ENCODE measurements around the gene SSH2. TPM values are rescaled to one million over a fixed set of nuclear protein-coding genes. Genes with fewer than 3 reads are reported as not detected.

SSH2 gene
- total and polyA plus RNA-seq, 2 donors from 2014 or later, result 19.7 to 62.5 TPM

DNA sequence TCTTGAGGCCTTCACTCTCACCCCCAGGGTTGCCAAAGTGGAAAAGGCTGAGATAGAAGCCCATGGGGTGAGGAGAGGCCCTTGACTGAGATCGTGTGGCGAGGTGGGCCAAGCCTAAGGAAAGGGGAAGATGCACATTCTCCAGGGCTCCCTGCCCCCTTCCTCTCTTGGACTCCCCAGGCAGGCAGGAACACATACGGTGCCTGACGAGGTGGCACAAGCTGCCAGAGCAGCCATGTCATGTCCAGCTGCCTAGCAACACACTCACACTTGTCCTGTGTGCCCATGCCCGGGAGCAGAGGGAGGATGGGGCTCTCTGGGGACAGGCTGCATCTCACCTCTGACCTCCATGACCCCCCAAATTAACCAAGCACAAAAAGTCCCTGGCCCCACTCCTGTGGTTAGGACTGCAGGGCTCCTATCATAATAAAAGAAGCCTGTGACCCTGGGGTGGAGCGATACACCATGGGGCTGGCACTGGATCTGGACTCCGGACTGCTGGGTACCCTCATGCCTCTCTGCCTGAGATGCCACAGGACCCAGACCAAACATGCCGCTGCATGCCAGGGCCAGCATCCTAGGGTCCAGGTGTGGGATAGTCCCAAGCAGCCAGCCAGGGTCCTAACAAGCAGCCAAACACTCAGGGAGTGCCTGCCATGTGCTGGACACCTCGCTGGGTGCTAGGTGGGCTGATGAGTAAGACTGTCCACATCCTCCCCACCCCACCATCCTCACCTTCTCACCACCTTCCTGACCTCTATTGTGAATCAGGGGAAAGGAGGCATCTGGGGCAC, 343.2 kb downstream of the SSH2 start:
- intact Hi-C loops (cut with DNase I), result no loop called here
- peaks cover 0 to 48% (median 26%) of the 10 kb centered on the region in 3 donors for H3K4me1 ChIP-seq (ENCODE audit: control insufficient read depth in 2 of 3, insufficient read depth in 2 of 3, low read depth in 1 of 3, low read length in 3 of 3)
- peak in 1 of 5 donors; percentile 41 for DNase-seq
- TF ChIP-seq, protein P1, sequence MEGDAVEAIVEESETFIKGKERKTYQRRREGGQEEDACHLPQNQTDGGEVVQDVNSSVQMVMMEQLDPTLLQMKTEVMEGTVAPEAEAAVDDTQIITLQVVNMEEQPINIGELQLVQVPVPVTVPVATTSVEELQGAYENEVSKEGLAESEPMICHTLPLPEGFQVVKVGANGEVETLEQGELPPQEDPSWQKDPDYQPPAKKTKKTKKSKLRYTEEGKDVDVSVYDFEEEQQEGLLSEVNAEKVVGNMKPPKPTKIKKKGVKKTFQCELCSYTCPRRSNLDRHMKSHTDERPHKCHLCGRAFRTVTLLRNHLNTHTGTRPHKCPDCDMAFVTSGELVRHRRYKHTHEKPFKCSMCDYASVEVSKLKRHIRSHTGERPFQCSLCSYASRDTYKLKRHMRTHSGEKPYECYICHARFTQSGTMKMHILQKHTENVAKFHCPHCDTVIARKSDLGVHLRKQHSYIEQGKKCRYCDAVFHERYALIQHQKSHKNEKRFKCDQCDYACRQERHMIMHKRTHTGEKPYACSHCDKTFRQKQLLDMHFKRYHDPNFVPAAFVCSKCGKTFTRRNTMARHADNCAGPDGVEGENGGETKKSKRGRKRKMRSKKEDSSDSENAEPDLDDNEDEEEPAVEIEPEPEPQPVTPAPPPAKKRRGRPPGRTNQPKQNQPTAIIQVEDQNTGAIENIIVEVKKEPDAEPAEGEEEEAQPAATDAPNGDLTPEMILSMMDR (IDR thresholded peaks at IDR 0.05; ENCODE audit: borderline replicate concordance, extremely low read depth, insufficient read depth), result no peak
- H3K4me3 ChIP-seq (ENCODE audit: low read length in 3 of 3), result no peak overlapping the region
- no peak overlapping the region for H3K27ac ChIP-seq (ENCODE audit: low read depth in 2 of 2, low read length in 2 of 2)
- FAIRE-seq, result no peak
- peaks cover 0 to 6% (median 0%) of the 10 kb centered on the region in 3 donors for H3K36me3 ChIP-seq (ENCODE audit: control insufficient read depth in 2 of 3, insufficient read depth in 3 of 3, low read length in 3 of 3)
- no peaks in the 10 kb centered on the region for H3K9me3 ChIP-seq (ENCODE audit: control insufficient read depth in 2 of 3, insufficient read depth in 1 of 3, low read length in 3 of 3)
- H3K9ac ChIP-seq (ENCODE audit: low read length in 3 of 3), result no peak overlapping the region
- H3K27me3 ChIP-seq (ENCODE audit: control insufficient read depth, insufficient read depth, low read length), result no peaks in the 10 kb centered on the region

DNA sequence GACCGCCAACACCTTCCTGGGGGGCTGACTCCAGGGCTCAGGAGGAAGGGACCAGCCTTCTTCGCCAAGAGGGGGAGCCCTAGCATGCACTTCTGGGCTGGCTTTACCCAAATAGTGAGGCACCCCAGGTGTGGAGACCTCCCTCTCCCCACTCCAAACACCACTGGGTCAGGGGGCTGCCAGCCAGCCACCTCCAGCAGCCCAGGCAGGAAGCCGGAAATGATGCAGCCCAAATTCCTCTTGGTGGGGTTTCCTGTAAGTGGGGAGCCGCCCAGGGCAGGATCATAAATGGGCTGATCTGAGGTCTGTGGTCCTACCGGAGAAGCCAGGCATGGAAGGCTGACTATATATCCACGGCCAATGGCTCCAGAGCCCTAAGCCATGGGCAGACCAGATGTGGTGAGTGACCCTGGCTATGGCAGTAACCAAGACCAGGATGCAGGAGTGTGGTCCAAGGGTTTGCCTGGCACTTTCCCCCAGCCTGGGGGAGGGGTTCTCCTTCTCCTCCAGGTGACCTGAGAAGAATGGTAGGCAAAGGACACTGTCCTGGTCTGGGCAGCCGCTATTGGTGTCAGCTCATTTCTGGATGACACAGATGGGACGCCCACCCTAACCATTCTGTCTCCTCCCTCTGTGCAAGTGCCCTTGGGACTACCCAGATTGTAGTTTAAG, 344.8 kb downstream of the SSH2 start:
- peaks cover 0 to 6% (median 0%) of the 10 kb centered on the region in 3 donors for H3K36me3 ChIP-seq (ENCODE audit: control insufficient read depth in 2 of 3, insufficient read depth in 3 of 3, low read length in 3 of 3)
- peak overlapping the region; percentile 74 to 81 for H3K27ac ChIP-seq (ENCODE audit: low read depth in 2 of 2, low read length in 2 of 2)
- peak overlapping the region in 2 of 3 donors; percentile 47 to 60 for H3K4me3 ChIP-seq (ENCODE audit: low read length in 3 of 3)
- H3K27me3 ChIP-seq (ENCODE audit: control insufficient read depth, insufficient read depth, low read length), result no peaks in the 10 kb centered on the region
- intact Hi-C loops (cut with DNase I), result no loop called here
- H3K9me3 ChIP-seq (ENCODE audit: control insufficient read depth in 2 of 3, insufficient read depth in 1 of 3, low read length in 3 of 3), result no peaks in the 10 kb centered on the region
- FAIRE-seq, result no peak
- TF ChIP-seq, protein P1 (IDR thresholded peaks at IDR 0.05; ENCODE audit: borderline replicate concordance, extremely low read depth, insufficient read depth), result no peak
- H3K9ac ChIP-seq (ENCODE audit: low read length in 3 of 3), result peak overlapping the region in 1 of 3 donors; percentile 51
- DNase-seq, result peak in 1 of 5 donors; percentile 42
- peaks cover 0 to 38% (median 20%) of the 10 kb centered on the region in 3 donors for H3K4me1 ChIP-seq (ENCODE audit: control insufficient read depth in 2 of 3, insufficient read depth in 2 of 3, low read depth in 1 of 3, low read length in 3 of 3)

DNA sequence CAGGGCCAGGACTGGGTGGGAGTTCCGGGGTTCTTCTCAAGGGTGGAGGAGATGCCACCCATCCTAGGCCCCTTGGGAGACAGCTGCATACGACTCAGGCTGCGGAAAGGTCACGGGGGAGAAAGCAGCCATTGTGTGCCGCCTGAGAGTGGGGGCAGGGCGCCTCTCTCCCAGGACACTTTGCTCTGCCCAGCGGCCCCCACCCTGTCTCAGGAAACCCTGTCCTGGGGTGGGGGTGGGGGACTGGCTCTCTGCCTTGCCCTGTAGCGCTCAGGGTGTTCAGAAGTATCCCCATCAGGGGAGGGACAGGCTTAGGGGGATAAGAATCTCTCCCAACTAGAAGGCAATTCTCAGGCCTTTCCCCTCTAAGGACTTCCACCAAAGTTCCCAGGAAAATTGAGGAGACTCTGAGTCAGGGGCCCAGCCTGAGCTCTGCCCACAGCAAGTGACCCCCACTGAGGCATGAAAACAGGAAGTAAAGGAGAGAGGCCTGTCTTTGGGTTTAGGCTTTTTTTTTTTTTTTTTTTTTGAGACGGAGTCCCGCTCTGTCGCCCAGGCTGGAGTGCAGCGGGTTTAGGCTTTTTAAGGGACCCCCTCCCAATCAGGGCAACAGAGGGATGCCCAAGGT, 345.5 kb downstream of the SSH2 start:
- Histone ChIP-seq H3K4me1 (ENCODE audit: control insufficient read depth in 2 of 3, insufficient read depth in 2 of 3, low read depth in 1 of 3, low read length in 3 of 3) (peaks cover 0 to 33% (median 16%) of the 10 kb centered on the region in 3 donors), H3K9ac (ENCODE audit: low read length in 3 of 3) (no peak overlapping the region), H3K4me3 (ENCODE audit: low read length in 3 of 3) (peak overlapping the region in 1 of 3 donors; percentile 60), H3K9me3 (ENCODE audit: control insufficient read depth in 2 of 3, insufficient read depth in 1 of 3, low read length in 3 of 3) (no peaks in the 10 kb centered on the region), H3K27ac (ENCODE audit: low read depth in 2 of 2, low read length in 2 of 2) (peak overlapping the region; percentile 57 to 81), H3K36me3 (ENCODE audit: control insufficient read depth in 2 of 3, insufficient read depth in 3 of 3, low read length in 3 of 3) (peaks cover 0 to 6% (median under 1%) of the 10 kb centered on the region in 3 donors), H3K27me3 (ENCODE audit: control insufficient read depth, insufficient read depth, low read length) (no peaks in the 10 kb centered on the region)
- TF ChIP-seq, protein P1 (IDR thresholded peaks at IDR 0.05; ENCODE audit: borderline replicate concordance, extremely low read depth, insufficient read depth), result no peak
- intact Hi-C loops (cut with DNase I), result no loop called here
- DNase-seq (peak in 1 of 5 donors; percentile 47), FAIRE-seq (no peak)

Data from kidney (tissue), 14 donors.